Central memory CD8-positive, alpha-beta T cell (primary cell): ENCODE measurements around the gene KLF9.

Experiments used
- ATAC-seq: fragments of 150-1000 bp; cut with Tn5 transposase; replicated peaks from 2 replicates; pipeline ENCODE4 v1.10.0; 2022; ENCODE audit warnings: mild to moderate bottlenecking, moderate FRiP score, moderate number of reproducible peaks; ENCODE audit not compliant: poor library complexity, severe bottlenecking; ENCODE audit errors: extremely low read depth
- DNase-seq, 2 donors: peaks; one replicate each; pipeline ENCODE4 v3.0.0; 2021; ENCODE audit warnings: low spot score in 2 of 2
- H3K27ac Mint-ChIP-seq: one replicate; pipeline ENCODE4 v1.8.0; 2022; ENCODE audit warnings: low read depth, mild to moderate bottlenecking, moderate library complexity, mixed read lengths
- H3K27me3 Mint-ChIP-seq: one replicate; pipeline ENCODE4 v1.8.0; 2022; ENCODE audit warnings: mixed read lengths
- H3K36me3 Mint-ChIP-seq: one replicate; pipeline ENCODE4 v1.8.0; 2022; ENCODE audit warnings: mild to moderate bottlenecking, moderate library complexity, mixed read lengths; ENCODE audit not compliant: insufficient read depth
- H3K4me1 Mint-ChIP-seq: one replicate; pipeline ENCODE4 v1.8.0; 2022; ENCODE audit warnings: mixed read lengths
- H3K4me3 Mint-ChIP-seq: one replicate; pipeline ENCODE4 v1.8.0; 2022; ENCODE audit warnings: mild to moderate bottlenecking, moderate library complexity, mixed read lengths
- H3K9me3 Mint-ChIP-seq: one replicate; pipeline ENCODE4 v1.8.0; 2022; ENCODE audit warnings: mixed read lengths

Gene KLF9

DNA sequence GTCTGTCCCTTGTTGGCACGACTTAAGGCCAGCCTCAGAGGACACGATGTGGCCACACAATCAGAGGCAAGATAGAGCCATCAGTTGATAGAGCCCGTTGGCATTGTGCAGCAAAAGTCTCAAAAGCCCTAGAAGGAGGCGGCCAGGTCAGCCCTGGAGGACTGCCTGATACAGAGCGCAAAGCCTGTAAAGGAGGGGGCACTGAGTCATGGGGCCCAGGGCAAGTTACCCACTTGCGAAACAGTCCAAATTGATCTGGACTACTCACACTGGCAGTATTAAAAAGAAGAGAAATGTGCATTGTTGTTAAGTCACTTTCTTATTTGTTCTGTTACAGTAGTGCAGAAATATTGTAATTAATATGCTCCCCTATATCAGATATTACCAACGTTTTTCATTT is 51.5 kb downstream of the KLF9 start:
- Mint-ChIP-seq H3K4me1 (no peaks in the 10 kb centered on the region), H3K27me3 (no peaks in the 10 kb centered on the region), H3K36me3 (no peaks in the 10 kb centered on the region), H3K9me3 (no peaks in the 10 kb centered on the region), H3K4me3 (no peak overlapping the region), H3K27ac (no peak overlapping the region)
- no peak for ATAC-seq
- no peak for DNase-seq

- DNase-seq = no peak
- no peak for ATAC-seq
- H3K4me3 Mint-ChIP-seq = no peak overlapping the region
- H3K9me3 Mint-ChIP-seq = no peaks in the 10 kb centered on the region
- no peaks in the 10 kb centered on the region for H3K27me3 Mint-ChIP-seq
- no peaks in the 10 kb centered on the region for H3K4me1 Mint-ChIP-seq
- peaks cover 5% of the 10 kb centered on the region for H3K36me3 Mint-ChIP-seq
- peak overlapping the region; percentile 4 for H3K27ac Mint-ChIP-seq
Observed at GRCh38 chr9:70355801-70356200, 58.7 kb downstream of the KLF9 start.

DNA sequence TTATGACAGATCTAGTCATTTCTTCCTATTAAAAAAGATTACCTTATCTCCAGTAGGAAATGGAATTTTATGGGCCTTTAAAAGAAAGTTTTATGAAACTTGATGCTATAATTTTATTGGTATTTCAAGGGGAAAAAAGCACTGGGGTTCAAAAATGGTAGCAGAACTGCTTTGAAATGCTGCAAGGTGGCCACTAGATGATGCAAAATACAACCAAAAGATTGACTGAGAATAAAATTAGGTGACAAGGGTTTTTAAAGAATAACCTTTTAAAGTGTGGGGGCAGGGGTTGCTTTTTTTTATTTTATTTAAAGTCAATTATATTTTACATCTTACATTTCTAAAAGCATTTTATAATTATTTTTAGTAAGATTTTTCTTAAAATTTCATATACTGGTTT is 61.7 kb downstream of the KLF9 start:
- H3K4me3 Mint-ChIP-seq = no peak overlapping the region
- no peak overlapping the region for H3K27ac Mint-ChIP-seq

DNA sequence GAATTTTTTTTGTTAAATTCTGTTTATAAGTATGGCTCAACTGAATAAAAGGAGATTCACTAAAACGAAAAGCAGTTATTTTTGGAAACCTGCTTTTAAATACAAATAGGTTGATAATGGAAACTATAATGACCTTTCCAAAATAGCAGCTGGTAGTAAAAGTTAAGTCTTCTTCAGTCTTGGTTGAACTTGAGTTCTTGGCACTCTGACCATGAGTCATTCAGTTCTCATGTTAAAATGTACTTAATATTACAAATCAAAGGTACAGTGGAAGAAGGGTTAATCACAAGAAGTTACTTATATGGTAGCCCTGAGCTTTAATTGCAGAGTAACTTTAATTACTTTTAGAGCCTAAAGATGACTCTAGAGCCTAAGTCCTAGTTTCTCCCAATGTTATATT is 62.1 kb downstream of the KLF9 start:
- Mint-ChIP-seq H3K4me1 (no peaks in the 10 kb centered on the region), H3K4me3 (no peak overlapping the region), H3K36me3 (peaks cover 20% of the 10 kb centered on the region), H3K9me3 (no peaks in the 10 kb centered on the region), H3K27ac (no peak overlapping the region), H3K27me3 (no peaks in the 10 kb centered on the region)
- DNase-seq = no peak
- no peak for ATAC-seq

More for the DNA sequence above, 61.7 kb downstream of the KLF9 start:
- Mint-ChIP-seq H3K36me3 (peaks cover 18% of the 10 kb centered on the region), H3K27me3 (no peaks in the 10 kb centered on the region), H3K9me3 (no peaks in the 10 kb centered on the region), H3K4me1 (no peaks in the 10 kb centered on the region)
- ATAC-seq (no peak), DNase-seq (no peak)

DNA sequence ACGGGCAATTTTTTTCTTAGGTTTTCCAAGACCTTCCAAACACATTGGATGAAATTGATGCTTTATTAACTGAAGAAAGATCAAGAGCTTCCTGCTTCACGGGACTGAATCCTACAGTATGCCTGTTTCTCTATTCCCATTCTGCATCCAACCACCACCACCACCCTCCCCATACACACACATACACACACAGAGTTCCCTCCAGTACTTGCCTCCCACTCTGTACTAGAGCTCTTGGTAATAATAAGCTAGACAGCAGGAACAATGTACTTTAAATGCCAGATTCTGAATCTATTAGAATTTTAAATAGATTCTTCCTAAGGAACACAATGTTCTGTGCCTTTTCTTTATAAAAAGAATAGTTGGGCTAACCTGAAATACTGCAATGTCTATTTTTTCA is 67.4 kb downstream of the KLF9 start:
- H3K4me3 Mint-ChIP-seq = no peak overlapping the region
- H3K4me1 Mint-ChIP-seq = no peaks in the 10 kb centered on the region
- H3K27ac Mint-ChIP-seq = peak overlapping the region; percentile 41
- ATAC-seq = no peak
- no peaks in the 10 kb centered on the region for H3K9me3 Mint-ChIP-seq
- H3K27me3 Mint-ChIP-seq = no peaks in the 10 kb centered on the region
- DNase-seq = no peak
- peaks cover 22% of the 10 kb centered on the region for H3K36me3 Mint-ChIP-seq

- H3K27me3 Mint-ChIP-seq = no peaks in the 10 kb centered on the region
- H3K36me3 Mint-ChIP-seq = peaks cover 7% of the 10 kb centered on the region
- no peak overlapping the region for H3K4me3 Mint-ChIP-seq
- H3K4me1 Mint-ChIP-seq = no peaks in the 10 kb centered on the region
- no peaks in the 10 kb centered on the region for H3K9me3 Mint-ChIP-seq
- DNase-seq = no peak
- ATAC-seq = no peak
- H3K27ac Mint-ChIP-seq = no peak overlapping the region
Observed at GRCh38 chr9:70340572-70340971, 73.9 kb downstream of the KLF9 start.
